Renal pelvis (tissue), 4 donors: ENCODE measurements around the gene LRCH3. TPM values are rescaled to one million over a fixed set of nuclear protein-coding genes. Genes with fewer than 3 reads are reported as not detected.
A peak's percentile ranks its signal among the peaks of the same experiment; 100 is the strongest.
"Not testable (repeated sequence)": the region's sequence is repeated elsewhere in the genome, so short reads cannot be mapped to it uniquely, and the experiment has no call there.

Experiments used
- DNase-seq: peaks from one replicate; pipeline ENCODE4 v3.0.0-alpha.2; 2013
- polyA plus RNA-seq, 3 donors: library from polyadenylated mRNA; unstranded; fragments of 120-200 nt; gene quantifications; one replicate each; pipeline ENCODE4 v1.2.1, GENCODE V29; 2013; ENCODE audit not compliant: insufficient read length in 3 of 3

LRCH3 gene
- polyA plus RNA-seq, 3 donors, result 33.6 to 54.0 (median 53.0) TPM

- DNase-seq, result no peak
Observed at GRCh38 chr3:197881970-197882338, 90.9 kb downstream of the LRCH3 start.

- DNase-seq, result no peak
Observed at GRCh38 chr3:197882586-197882985, 91.5 kb downstream of the LRCH3 start.

- no peak for DNase-seq
Observed at GRCh38 chr3:197883541-197883940, 92.5 kb downstream of the LRCH3 start.

- DNase-seq, result not testable (repeated sequence)
Observed at GRCh38 chr3:197884330-197884729, 93.3 kb downstream of the LRCH3 start.

- DNase-seq, result not testable (repeated sequence)
Observed at GRCh38 chr3:197886052-197886451, 95.0 kb downstream of the LRCH3 start.

- DNase-seq, result not testable (repeated sequence)
Observed at GRCh38 chr3:197887430-197888053, 96.5 kb downstream of the LRCH3 start.

GRCh38 chr3:197888511-197888910, 97.5 kb downstream of the LRCH3 start:
- DNase-seq, result no peak

- DNase-seq, result no peak
Observed at GRCh38 chr3:197889204-197889930, 98.3 kb downstream of the LRCH3 start.

GRCh38 chr3:197890693-197891092, 99.6 kb downstream of the LRCH3 start:
- no peak for DNase-seq

GRCh38 chr3:197892162-197892561, 101.1 kb downstream of the LRCH3 start:
- no peak for DNase-seq

- no peak for DNase-seq
Observed at GRCh38 chr3:197896421-197896820, 105.4 kb downstream of the LRCH3 start.

- DNase-seq, result no peak
Observed at GRCh38 chr3:197899833-197900478, 108.9 kb downstream of the LRCH3 start.

- no peak for DNase-seq
Observed at GRCh38 chr3:197901626-197902025, 110.6 kb downstream of the LRCH3 start.

GRCh38 chr3:197906023-197906849, 115.2 kb downstream of the LRCH3 start:
- DNase-seq, result peak; percentile 88

GRCh38 chr3:197906850-197907187, 115.8 kb downstream of the LRCH3 start:
- DNase-seq, result no peak

GRCh38 chr3:197907196-197907595, 116.1 kb downstream of the LRCH3 start:
- no peak for DNase-seq

- DNase-seq, result not testable (repeated sequence)
Observed at GRCh38 chr3:197908550-197908949, 117.5 kb downstream of the LRCH3 start.

- DNase-seq, result no peak
Observed at GRCh38 chr3:197908957-197909701, 118.1 kb downstream of the LRCH3 start.

- DNase-seq, result no peak
Observed at GRCh38 chr3:197912741-197913476, 121.9 kb downstream of the LRCH3 start.

GRCh38 chr3:197913641-197914380, 122.8 kb downstream of the LRCH3 start:
- DNase-seq, result no peak
